Gastroesophageal sphincter (tissue), 3 donors: Measurements from ENCODE around the gene BTBD2.

Experiments
- POLR2A ChIP-seq, 2 donors: fragments of 450-650 bp; IDR thresholded peaks; one replicate each; pipeline ENCODE4 v1.6.1; 2017; ENCODE audit warnings: antibody characterized with exemption in 2 of 2, mild to moderate bottlenecking in 2 of 2, moderate library complexity in 1 of 2
- POLR2AphosphoS5 ChIP-seq: sonication (generic); formaldehyde crosslinking; IDR thresholded peaks from one replicate; pipeline ENCODE4 v1.6.1; 2017; ENCODE audit warnings: antibody characterized with exemption
- TF ChIP-seq, protein P1 (sequence below), 4 experiments: fragments of 200-600 bp in 2 of 4; fragments of 450-650 bp in 2 of 4; sonication (generic) in 1 of 4; IDR thresholded peaks; one replicate each; pipeline ENCODE4 v1.5.1; 2017 to 2019; ENCODE audit warnings: antibody characterized with exemption in 4 of 4, mild to moderate bottlenecking in 2 of 4, moderate library complexity in 2 of 4

DNA sequence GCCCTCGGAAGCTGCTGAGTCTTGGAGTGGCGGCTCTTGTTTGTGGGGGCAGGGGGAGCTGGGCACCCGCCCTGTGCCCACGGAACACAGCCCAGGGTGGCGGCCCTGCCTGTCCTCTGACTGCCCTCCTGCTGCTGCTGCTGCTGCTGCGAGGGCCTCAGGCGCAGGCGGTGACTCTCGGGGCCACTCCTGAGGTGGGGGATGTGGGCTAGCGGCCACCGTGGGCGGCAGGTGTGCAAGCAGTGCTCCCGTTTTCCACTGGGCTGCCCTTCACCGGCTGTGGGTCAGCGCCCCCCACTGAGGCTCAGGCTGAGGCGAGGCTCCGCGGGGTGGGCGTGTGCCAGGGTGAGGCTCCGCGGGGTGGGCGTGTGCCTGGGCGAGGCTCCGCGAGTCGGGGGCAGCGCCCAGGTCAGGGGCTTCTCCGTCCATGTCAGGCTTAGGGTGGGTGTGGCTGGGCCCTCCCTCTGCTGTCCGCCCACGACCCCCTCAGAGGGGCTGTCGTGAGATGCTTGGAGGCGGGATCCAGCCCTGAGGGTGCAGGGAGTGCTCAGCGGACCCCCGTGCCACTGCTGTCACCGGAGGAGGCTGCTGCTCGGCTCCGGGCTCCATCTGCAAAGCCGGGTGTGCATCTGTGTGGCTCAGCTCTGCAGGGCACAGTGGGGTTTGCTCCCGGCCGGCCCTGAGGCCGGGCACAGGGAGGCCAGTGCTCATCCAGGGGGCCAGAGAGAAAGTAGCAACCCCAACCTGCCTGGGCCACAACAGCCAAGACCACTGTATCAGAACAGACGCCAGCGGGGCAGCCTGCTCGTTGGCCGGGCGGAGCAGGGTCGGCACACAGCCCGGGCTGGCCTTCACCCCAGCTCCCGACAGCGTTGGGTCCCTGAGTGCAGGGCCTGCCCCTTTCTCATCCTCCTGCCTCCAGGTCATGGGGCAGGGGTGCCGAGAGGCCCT lies 60.1 kb downstream of the BTBD2 start:
- TF ChIP-seq, protein P1, sequence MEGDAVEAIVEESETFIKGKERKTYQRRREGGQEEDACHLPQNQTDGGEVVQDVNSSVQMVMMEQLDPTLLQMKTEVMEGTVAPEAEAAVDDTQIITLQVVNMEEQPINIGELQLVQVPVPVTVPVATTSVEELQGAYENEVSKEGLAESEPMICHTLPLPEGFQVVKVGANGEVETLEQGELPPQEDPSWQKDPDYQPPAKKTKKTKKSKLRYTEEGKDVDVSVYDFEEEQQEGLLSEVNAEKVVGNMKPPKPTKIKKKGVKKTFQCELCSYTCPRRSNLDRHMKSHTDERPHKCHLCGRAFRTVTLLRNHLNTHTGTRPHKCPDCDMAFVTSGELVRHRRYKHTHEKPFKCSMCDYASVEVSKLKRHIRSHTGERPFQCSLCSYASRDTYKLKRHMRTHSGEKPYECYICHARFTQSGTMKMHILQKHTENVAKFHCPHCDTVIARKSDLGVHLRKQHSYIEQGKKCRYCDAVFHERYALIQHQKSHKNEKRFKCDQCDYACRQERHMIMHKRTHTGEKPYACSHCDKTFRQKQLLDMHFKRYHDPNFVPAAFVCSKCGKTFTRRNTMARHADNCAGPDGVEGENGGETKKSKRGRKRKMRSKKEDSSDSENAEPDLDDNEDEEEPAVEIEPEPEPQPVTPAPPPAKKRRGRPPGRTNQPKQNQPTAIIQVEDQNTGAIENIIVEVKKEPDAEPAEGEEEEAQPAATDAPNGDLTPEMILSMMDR (IDR thresholded peaks at IDR 0.05), result no peak
- TF ChIP-seq POLR2A (IDR thresholded peaks at IDR 0.05) (no peak), POLR2AphosphoS5 (no peak)
